ENCODE results near the gene RNMT.

GRCh38 chr18:13703899-13704298 lies 22.6 kb upstream of the RNMT start:
- TF ChIP-seq CTCF (IDR thresholded peaks at IDR 0.05; ENCODE audit: low read depth, low read length) (no peak), EZH2phosphoT487 (IDR thresholded peaks at IDR 0.05; ENCODE audit: low read depth) (no peak)
